HG03457 (cell line): ENCODE results near the gene FAM20A.
A peak's percentile ranks its signal among the peaks of the same experiment; 100 is the strongest.
"Not testable (repeated sequence)": the region's sequence is repeated elsewhere in the genome, so short reads cannot be mapped to it uniquely, and the experiment has no call there.

ENCODE experiments used
- ATAC-seq: cut with Tn5 transposase; IDR thresholded peaks from one replicate; pipeline ENCODE4 v1.9.1; 2021; ENCODE audit warnings: moderate number of reproducible peaks; ENCODE audit not compliant: unreplicated experiment

Gene FAM20A

GRCh38 chr17:68505951-68506350 lies 95.2 kb downstream of the FAM20A start:
- ATAC-seq = no peak

DNA sequence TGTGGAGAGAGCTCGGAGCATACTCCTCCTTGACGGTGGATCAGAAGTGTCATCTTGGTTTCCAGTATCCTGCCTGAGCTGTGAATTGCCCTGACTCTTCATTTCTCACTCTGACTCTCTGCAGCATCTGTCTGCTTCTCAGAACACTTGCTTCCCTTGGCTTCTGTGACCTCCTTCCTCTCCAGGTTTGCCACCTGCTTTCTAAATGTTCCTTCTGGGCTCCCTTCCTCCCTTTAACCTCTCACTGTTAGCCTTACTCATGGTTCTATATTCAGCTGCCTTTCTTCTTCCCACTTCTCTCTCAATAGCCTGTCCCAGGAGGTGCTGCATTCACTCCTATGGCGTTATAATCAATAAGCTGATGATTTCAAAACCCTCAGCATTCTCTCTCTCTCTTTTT lies 100.1 kb downstream of the FAM20A start:
- ATAC-seq = no peak

GRCh38 chr17:68499587-68499986 lies 101.6 kb downstream of the FAM20A start:
- ATAC-seq = no peak

DNA sequence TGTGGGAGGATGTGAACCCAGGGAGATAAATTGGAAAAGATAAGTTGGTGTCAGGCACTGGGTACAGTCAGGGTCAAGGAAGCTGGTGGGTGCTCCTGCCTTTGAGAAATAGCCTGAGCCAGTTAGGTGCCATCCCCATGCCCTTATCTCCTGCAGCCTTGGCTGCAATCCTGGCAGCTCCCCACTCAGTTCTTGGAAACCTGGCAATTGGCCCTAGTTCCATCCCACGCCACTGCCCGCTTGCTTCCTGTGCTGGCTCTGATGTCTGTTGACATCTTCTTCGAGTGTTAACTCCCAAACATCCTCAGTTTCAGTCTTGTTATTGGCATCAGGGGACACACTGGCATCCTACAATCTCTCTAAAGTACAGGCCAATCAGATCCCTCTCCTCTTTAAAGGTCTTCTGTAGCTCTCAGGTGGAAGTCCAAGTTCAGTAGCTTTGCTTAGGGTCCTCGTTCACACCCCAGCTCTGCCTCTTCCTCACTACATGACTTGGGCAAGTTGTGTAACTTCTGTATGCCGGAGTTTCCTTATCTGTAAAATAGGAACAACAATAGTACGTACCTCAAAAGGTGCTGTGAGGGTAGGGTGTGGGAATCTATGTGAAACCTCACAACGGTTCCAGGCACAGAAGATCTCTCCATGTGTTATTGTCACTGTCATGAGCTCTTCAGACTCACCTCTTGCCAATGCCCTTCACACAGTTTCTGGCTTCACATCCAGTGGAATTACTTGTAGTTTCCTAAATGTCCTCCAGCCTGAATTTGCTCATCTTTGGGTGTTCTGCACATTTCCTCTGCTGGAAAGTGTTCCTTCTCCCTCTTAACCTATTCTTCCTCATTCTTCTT lies 102.5 kb downstream of the FAM20A start:
- ATAC-seq = peak; percentile 29

GRCh38 chr17:68497885-68498319 lies 103.3 kb downstream of the FAM20A start:
- ATAC-seq = peak; percentile 78

GRCh38 chr17:68495081-68495480 lies 106.1 kb downstream of the FAM20A start:
- no peak for ATAC-seq

GRCh38 chr17:68492394-68493054 lies 108.6 kb downstream of the FAM20A start:
- not testable (repeated sequence) for ATAC-seq

- ATAC-seq = no peak
These were observed 109.6 kb downstream of the FAM20A start for GRCh38 chr17:68491381-68492231.

DNA sequence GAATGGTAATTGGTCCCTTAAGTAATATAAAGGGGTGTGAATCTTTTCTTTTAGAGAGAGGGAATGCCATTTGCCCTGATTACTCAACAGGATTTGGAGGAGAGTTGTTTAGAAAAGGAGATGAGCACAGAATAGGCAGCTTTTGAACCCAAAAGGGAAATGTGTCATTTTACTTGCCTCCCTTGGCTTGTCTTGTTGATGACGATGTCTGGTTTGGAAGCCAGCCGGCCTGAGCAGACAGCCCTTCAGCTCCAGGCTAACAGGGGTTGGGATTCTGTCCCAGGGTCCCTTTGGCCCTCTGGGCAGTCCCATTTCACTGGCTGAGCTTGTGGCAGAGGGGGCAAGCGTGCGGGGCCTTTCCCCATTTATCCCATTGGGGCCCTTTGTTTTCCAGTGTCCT lies 111.2 kb downstream of the FAM20A start:
- no peak for ATAC-seq
